ENCODE data around the gene CRYBA2. TPM values are rescaled to one million over a fixed set of nuclear protein-coding genes. Genes with fewer than 3 reads are reported as not detected.
A peak's percentile ranks its signal among the peaks of the same experiment; 100 is the strongest.

The CRYBA2 gene
- total RNA-seq, 1 experiment from 2014 or later = 13.5 TPM

- Histone ChIP-seq H3F3A (ENCODE audit: low read length, unreplicated experiment) (peaks cover 6% of the 10 kb centered on the region), H4K20me1 (ENCODE audit: low read length) (no peaks in the 10 kb centered on the region), H3K4me1 (ENCODE audit: insufficient read depth, low read length) (peaks cover 28% of the 10 kb centered on the region), H3K36me3 (ENCODE audit: low read depth, low read length) (no peaks in the 10 kb centered on the region), H3K79me2 (ENCODE audit: low read length) (no peaks in the 10 kb centered on the region), H3K4me3 (ENCODE audit: low read length) (no peak overlapping the region), H3K9ac (ENCODE audit: low read length) (no peak overlapping the region), H2AFZ (ENCODE audit: low read length) (no peak overlapping the region), H3K27me3 (ENCODE audit: low read length) (peaks cover 6% of the 10 kb centered on the region; the same call in 1 of the 2 replicates), H3K9me3 (ENCODE audit: low read length) (no peaks in the 10 kb centered on the region), H3K9me2 (replicated peaks; ENCODE audit: low read length) (no peaks in the 10 kb centered on the region), H3K4me2 (ENCODE audit: low read length) (no peak overlapping the region), H3K27ac (ENCODE audit: low read length) (peak overlapping the region; percentile 60)
- TF ChIP-seq CTCF (conservative IDR thresholded peaks at IDR 0.05; ENCODE audit: low read depth, low read length) (no peak), EZH2phosphoT487 (IDR thresholded peaks at IDR 0.05; ENCODE audit: borderline replicate concordance, low read length) (no peak), EZH2 (IDR thresholded peaks at IDR 0.05; ENCODE audit: low read length, unreplicated experiment) (no peak)
- POLR2A ChIA-PET (ENCODE audit: unreplicated experiment) = no interaction called here
- CTCF ChIA-PET = interaction anchor here (0.6 kb wide), 1 partner anchor 120 kb away, joined by 4 read pairs; no protein-coding TSS in a partner anchor
- BruUV-seq (replicated peaks) = no TSS peak
- ATAC-seq = no peak
- intact Hi-C loops (cut with micrococcal nuclease) = no loop called here
- no peak for DNase-seq
Observed at GRCh38 chr2:219035942-219036341, 42.7 kb upstream of the CRYBA2 start.

DNA sequence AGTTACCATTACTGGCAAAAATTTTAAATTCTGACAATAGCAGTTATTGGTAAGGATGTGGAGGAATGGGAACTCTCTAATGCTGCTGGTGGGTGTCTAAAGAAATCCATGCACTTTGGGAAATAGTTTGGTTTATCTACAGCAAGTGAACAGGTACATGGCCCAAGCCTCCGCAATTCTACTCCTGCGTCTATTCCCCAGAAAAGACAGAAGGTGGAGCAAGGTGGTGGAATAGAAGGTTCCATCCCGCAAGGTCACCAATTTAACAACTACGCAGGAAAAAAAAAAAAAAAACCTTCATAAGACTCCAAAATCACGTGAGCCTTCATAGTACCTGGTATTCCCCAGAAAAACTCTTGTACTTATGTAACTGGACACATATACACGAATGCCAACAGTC is 41.6 kb upstream of the CRYBA2 start:
- no peaks in the 10 kb centered on the region for H4K20me1 ChIP-seq (ENCODE audit: low read length)
- no peak for ATAC-seq
- no peaks in the 10 kb centered on the region for H3K79me2 ChIP-seq (ENCODE audit: low read length)
- H2AFZ ChIP-seq (ENCODE audit: low read length) = no peak overlapping the region
- ChIA-PET CTCF (no interaction called here), POLR2A (ENCODE audit: unreplicated experiment) (no interaction called here)
- no peaks in the 10 kb centered on the region for H3K9me2 ChIP-seq (replicated peaks; ENCODE audit: low read length)
- no peak for DNase-seq
- TF ChIP-seq CTCF (conservative IDR thresholded peaks at IDR 0.05; ENCODE audit: low read depth, low read length) = no peak
- no peak for TF ChIP-seq EZH2phosphoT487 (IDR thresholded peaks at IDR 0.05; ENCODE audit: borderline replicate concordance, low read length)
- TF ChIP-seq EZH2 (IDR thresholded peaks at IDR 0.05; ENCODE audit: low read length, unreplicated experiment) = no peak
- no peaks in the 10 kb centered on the region for H3K36me3 ChIP-seq (ENCODE audit: low read depth, low read length)
- no peak overlapping the region for H3K27ac ChIP-seq (ENCODE audit: low read length)
- H3K4me1 ChIP-seq (ENCODE audit: insufficient read depth, low read length) = peaks cover 23% of the 10 kb centered on the region
- intact Hi-C loops (cut with micrococcal nuclease) = no loop called here
- H3K27me3 ChIP-seq (ENCODE audit: low read length) = no peaks in the 10 kb centered on the region
- no peak overlapping the region for H3K9ac ChIP-seq (ENCODE audit: low read length)
- no peak overlapping the region for H3K4me3 ChIP-seq (ENCODE audit: low read length)
- peaks cover 6% of the 10 kb centered on the region for H3F3A ChIP-seq (ENCODE audit: low read length, unreplicated experiment)
- BruUV-seq (replicated peaks) = no TSS peak
- H3K9me3 ChIP-seq (ENCODE audit: low read length) = no peaks in the 10 kb centered on the region
- no peak overlapping the region for H3K4me2 ChIP-seq (ENCODE audit: low read length)

DNA sequence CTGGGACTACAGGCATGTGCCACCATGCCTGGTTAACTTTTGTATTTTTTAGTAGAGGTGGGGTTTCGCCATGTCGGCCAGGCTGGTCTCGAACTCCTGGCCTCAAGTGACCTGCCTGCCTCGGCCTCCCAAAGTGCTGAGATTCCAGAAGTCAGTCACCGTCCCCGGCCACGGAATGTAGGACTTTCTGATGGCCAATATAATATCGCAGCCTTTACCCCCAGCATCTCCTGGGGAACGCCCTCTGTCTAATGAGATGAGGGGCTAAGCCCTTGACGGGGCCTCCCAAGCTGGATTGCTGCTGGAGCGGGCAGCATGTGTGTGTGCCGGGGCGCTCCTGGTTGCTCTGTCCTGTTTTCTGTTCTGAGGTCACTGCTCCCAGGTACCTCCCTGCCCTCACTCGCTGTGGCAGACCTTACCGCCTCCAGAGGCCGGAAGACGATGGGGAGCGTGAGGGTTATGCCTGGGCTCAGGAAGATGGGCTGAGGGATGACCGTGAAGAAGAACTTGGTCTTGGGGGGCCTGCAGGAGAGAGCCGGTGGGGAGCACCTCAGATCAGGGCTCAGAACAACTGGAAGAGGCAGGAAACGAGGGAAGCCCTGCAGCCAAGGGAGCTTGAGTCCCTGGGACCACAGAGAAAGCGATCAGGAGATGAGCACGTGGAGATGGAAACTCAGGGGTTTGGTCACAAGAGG is 39.0 kb upstream of the CRYBA2 start:
- Histone ChIP-seq H3K4me2 (ENCODE audit: low read length) (no peak overlapping the region), H3F3A (ENCODE audit: low read length, unreplicated experiment) (peaks cover under 1% of the 10 kb centered on the region), H3K9ac (ENCODE audit: low read length) (no peak overlapping the region), H3K4me3 (ENCODE audit: low read length) (no peak overlapping the region), H3K4me1 (ENCODE audit: insufficient read depth, low read length) (peaks cover 9% of the 10 kb centered on the region), H2AFZ (ENCODE audit: low read length) (no peak overlapping the region), H3K36me3 (ENCODE audit: low read depth, low read length) (no peaks in the 10 kb centered on the region), H3K9me2 (replicated peaks; ENCODE audit: low read length) (no peaks in the 10 kb centered on the region), H3K27me3 (ENCODE audit: low read length) (no peaks in the 10 kb centered on the region), H3K27ac (ENCODE audit: low read length) (no peak overlapping the region), H3K9me3 (ENCODE audit: low read length) (no peaks in the 10 kb centered on the region), H3K79me2 (ENCODE audit: low read length) (no peaks in the 10 kb centered on the region), H4K20me1 (ENCODE audit: low read length) (no peaks in the 10 kb centered on the region)
- ATAC-seq (no peak), DNase-seq (no peak)
- POLR2A ChIA-PET (ENCODE audit: unreplicated experiment) = no interaction called here
- BruUV-seq (replicated peaks) = no TSS peak
- CTCF ChIA-PET = no interaction called here
- no peak for TF ChIP-seq EZH2 (IDR thresholded peaks at IDR 0.05; ENCODE audit: low read length, unreplicated experiment)
- TF ChIP-seq CTCF (conservative IDR thresholded peaks at IDR 0.05; ENCODE audit: low read depth, low read length) = no peak
- TF ChIP-seq EZH2phosphoT487 (IDR thresholded peaks at IDR 0.05; ENCODE audit: borderline replicate concordance, low read length) = no peak
- intact Hi-C loops (cut with micrococcal nuclease) = no loop called here

All from PC-3 (cell line).